ENCODE results near the gene SBF1.

The SBF1 gene

GRCh38 chr22:50485221-50486131 is 10.6 kb upstream of the SBF1 start:
- Histone ChIP-seq H4K20me1 (ENCODE audit: insufficient read depth, low read length) (no peaks in the 10 kb centered on the region), H3K27ac (ENCODE audit: low read length) (no peak overlapping the region), H3K4me3 (ENCODE audit: low read length) (no peak overlapping the region), H3K9ac (ENCODE audit: low read length) (no peak overlapping the region), H3K4me1 (ENCODE audit: low read length) (peaks cover 6% of the 10 kb centered on the region; the same call in 1 of the 2 replicates), H3K4me2 (ENCODE audit: low read length) (no peak overlapping the region), H3K79me2 (ENCODE audit: low read length) (no peaks in the 10 kb centered on the region), H3K36me3 (replicated peaks; ENCODE audit: low read depth, low read length) (no peaks in the 10 kb centered on the region), H3K27me3 (ENCODE audit: low read depth, low read length) (no peaks in the 10 kb centered on the region), H3K9me3 (ENCODE audit: insufficient read depth, low read length) (no peaks in the 10 kb centered on the region), H2AFZ (ENCODE audit: low read depth, low read length) (no peak overlapping the region)
- TF ChIP-seq EZH2phosphoT487 (IDR thresholded peaks at IDR 0.05; ENCODE audit: low read depth) (no peak), CTCF (IDR thresholded peaks at IDR 0.05; ENCODE audit: low read depth, low read length) (no peak)

- Histone ChIP-seq H3K4me3 (ENCODE audit: low read length) (no peak overlapping the region), H3K27me3 (ENCODE audit: low read depth, low read length) (no peaks in the 10 kb centered on the region), H3K4me2 (ENCODE audit: low read length) (no peak overlapping the region), H3K36me3 (replicated peaks; ENCODE audit: low read depth, low read length) (no peaks in the 10 kb centered on the region), H3K79me2 (ENCODE audit: low read length) (no peaks in the 10 kb centered on the region), H4K20me1 (ENCODE audit: insufficient read depth, low read length) (no peaks in the 10 kb centered on the region), H3K9ac (ENCODE audit: low read length) (no peak overlapping the region), H3K9me3 (ENCODE audit: insufficient read depth, low read length) (no peaks in the 10 kb centered on the region), H2AFZ (ENCODE audit: low read depth, low read length) (no peak overlapping the region), H3K27ac (ENCODE audit: low read length) (no peak overlapping the region), H3K4me1 (ENCODE audit: low read length) (peaks cover 6% of the 10 kb centered on the region; the same call in 1 of the 2 replicates)
- TF ChIP-seq CTCF (IDR thresholded peaks at IDR 0.05; ENCODE audit: low read depth, low read length) (no peak), EZH2phosphoT487 (IDR thresholded peaks at IDR 0.05; ENCODE audit: low read depth) (no peak)
These were observed 9.4 kb upstream of the SBF1 start for GRCh38 chr22:50483977-50484853.

DNA sequence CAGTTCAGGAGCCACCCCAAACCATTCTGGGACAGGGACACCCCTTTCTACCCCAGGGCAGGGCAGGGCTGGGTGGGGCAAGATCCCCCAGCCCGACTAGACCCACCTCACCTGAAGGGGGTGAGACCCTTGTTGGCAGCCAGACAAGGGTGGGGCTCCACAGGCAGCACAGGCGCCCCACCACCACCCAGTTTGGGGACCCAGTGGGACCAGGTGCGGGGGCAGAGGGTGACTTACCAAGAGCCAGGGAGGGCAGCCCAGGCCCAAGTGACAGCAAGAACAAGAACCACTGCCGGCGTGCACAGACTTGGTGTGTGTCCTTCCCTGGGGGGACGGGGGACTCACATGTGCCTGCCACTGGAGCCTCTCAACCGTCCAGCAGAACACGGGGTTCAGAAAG is 8.7 kb upstream of the SBF1 start:
- Histone ChIP-seq H3K27ac (ENCODE audit: low read length) (no peak overlapping the region), H3K9me3 (ENCODE audit: insufficient read depth, low read length) (no peaks in the 10 kb centered on the region), H3K79me2 (ENCODE audit: low read length) (no peaks in the 10 kb centered on the region), H3K4me1 (ENCODE audit: low read length) (peaks cover 6% of the 10 kb centered on the region; the same call in 1 of the 2 replicates), H2AFZ (ENCODE audit: low read depth, low read length) (no peak overlapping the region), H3K27me3 (ENCODE audit: low read depth, low read length) (no peaks in the 10 kb centered on the region), H3K36me3 (replicated peaks; ENCODE audit: low read depth, low read length) (no peaks in the 10 kb centered on the region), H3K4me2 (ENCODE audit: low read length) (no peak overlapping the region), H4K20me1 (ENCODE audit: insufficient read depth, low read length) (no peaks in the 10 kb centered on the region), H3K9ac (ENCODE audit: low read length) (no peak overlapping the region), H3K4me3 (ENCODE audit: low read length) (no peak overlapping the region)
- TF ChIP-seq EZH2phosphoT487 (IDR thresholded peaks at IDR 0.05; ENCODE audit: low read depth) (no peak), CTCF (IDR thresholded peaks at IDR 0.05; ENCODE audit: low read depth, low read length) (no peak)

GRCh38 chr22:50483106-50483505 is 8.3 kb upstream of the SBF1 start:
- Histone ChIP-seq H3K27ac (ENCODE audit: low read length) (no peak overlapping the region), H3K4me1 (ENCODE audit: low read length) (peaks cover 6% of the 10 kb centered on the region; the same call in 1 of the 2 replicates), H3K36me3 (replicated peaks; ENCODE audit: low read depth, low read length) (no peaks in the 10 kb centered on the region), H3K9me3 (ENCODE audit: insufficient read depth, low read length) (no peaks in the 10 kb centered on the region), H3K27me3 (ENCODE audit: low read depth, low read length) (no peaks in the 10 kb centered on the region), H3K4me2 (ENCODE audit: low read length) (no peak overlapping the region), H3K79me2 (ENCODE audit: low read length) (no peaks in the 10 kb centered on the region), H3K9ac (ENCODE audit: low read length) (no peak overlapping the region), H2AFZ (ENCODE audit: low read depth, low read length) (no peak overlapping the region), H4K20me1 (ENCODE audit: insufficient read depth, low read length) (no peaks in the 10 kb centered on the region), H3K4me3 (ENCODE audit: low read length) (no peak overlapping the region)
- no peak for TF ChIP-seq EZH2phosphoT487 (IDR thresholded peaks at IDR 0.05; ENCODE audit: low read depth)
- TF ChIP-seq CTCF (IDR thresholded peaks at IDR 0.05; ENCODE audit: low read depth, low read length): no peak
